ENCODE data around the gene TMEM132D.

GRCh38 chr12:129393357-129393937 is 510.4 kb downstream of the TMEM132D start:
- TF ChIP-seq, protein P1, sequence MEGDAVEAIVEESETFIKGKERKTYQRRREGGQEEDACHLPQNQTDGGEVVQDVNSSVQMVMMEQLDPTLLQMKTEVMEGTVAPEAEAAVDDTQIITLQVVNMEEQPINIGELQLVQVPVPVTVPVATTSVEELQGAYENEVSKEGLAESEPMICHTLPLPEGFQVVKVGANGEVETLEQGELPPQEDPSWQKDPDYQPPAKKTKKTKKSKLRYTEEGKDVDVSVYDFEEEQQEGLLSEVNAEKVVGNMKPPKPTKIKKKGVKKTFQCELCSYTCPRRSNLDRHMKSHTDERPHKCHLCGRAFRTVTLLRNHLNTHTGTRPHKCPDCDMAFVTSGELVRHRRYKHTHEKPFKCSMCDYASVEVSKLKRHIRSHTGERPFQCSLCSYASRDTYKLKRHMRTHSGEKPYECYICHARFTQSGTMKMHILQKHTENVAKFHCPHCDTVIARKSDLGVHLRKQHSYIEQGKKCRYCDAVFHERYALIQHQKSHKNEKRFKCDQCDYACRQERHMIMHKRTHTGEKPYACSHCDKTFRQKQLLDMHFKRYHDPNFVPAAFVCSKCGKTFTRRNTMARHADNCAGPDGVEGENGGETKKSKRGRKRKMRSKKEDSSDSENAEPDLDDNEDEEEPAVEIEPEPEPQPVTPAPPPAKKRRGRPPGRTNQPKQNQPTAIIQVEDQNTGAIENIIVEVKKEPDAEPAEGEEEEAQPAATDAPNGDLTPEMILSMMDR (IDR thresholded peaks at IDR 0.05) = no peak
- no peak for TF ChIP-seq EP300 (IDR thresholded peaks at IDR 0.05)
